Lower leg skin (tissue), 4 donors: Measurements from ENCODE around the gene LRRC26. TPM values are rescaled to one million over a fixed set of nuclear protein-coding genes. Genes with fewer than 3 reads are reported as not detected.

Source experiments
- DNase-seq, 2 donors: peaks; one replicate each; pipeline ENCODE4 v3.0.0-alpha.2; 2019; ENCODE audit warnings: low spot score in 2 of 2
- H3K4me3 ChIP-seq: fragments of 200-600 bp; sonication (generic); 2 replicates; pipeline ENCODE4 v1.5.1; 2017; ENCODE audit warnings: mild to moderate bottlenecking, low read depth; ENCODE audit not compliant: poor library complexity, severe bottlenecking
- CTCF ChIP-seq, 3 donors: fragments of 450-650 bp; IDR thresholded peaks; one replicate each; pipeline ENCODE4 v1.5.1; 2016; ENCODE audit warnings: antibody characterized with exemption in 3 of 3, mild to moderate bottlenecking in 3 of 3, moderate library complexity in 2 of 3
- POLR2A ChIP-seq, 2 donors: fragments of 450-650 bp; IDR thresholded peaks; one replicate each; pipeline ENCODE4 v1.6.1; 2016 to 2017; ENCODE audit warnings: antibody characterized with exemption in 2 of 2, mild to moderate bottlenecking in 1 of 2, moderate library complexity in 1 of 2
- WGBS, 2 donors: methylation state at CpG; one replicate each; pipeline ENCODE4 v1.1.5; 2018; 5-methylcytosine and 5-hydroxymethylcytosine counted together
- intact Hi-C: fragments of 100-400 bp; cut with DNase I; formaldehyde crosslinking; loops from one replicate; pipeline ENCODE4 v1.15.0; 2023; ENCODE audit warnings: low total_unique reads
- total RNA-seq, 4 donors: library from RNA; depleted of rRNA; stranded (reverse); fragments of >200 nt; gene quantifications; one replicate each; pipeline ENCODE4 v1.1.0, GENCODE V29; 2016

LRRC26 gene
- total RNA-seq, 4 donors from 2014 or later: 4.1 to 29.0 (median 21.3) TPM

GRCh38 chr9:137168573-137168903 is 1.3 kb downstream of the LRRC26 start:
- no peak for DNase-seq
- no peak overlapping the region for H3K4me3 ChIP-seq
- no peak for TF ChIP-seq CTCF (IDR thresholded peaks at IDR 0.05)
- no peak for TF ChIP-seq POLR2A (IDR thresholded peaks at IDR 0.05)
- intact Hi-C loops: no loop called here
- 0 to 2% methylated on average over 13 to 22 of the region's 36 CpGs for WGBS, 2 donors

GRCh38 chr9:137167747-137168572 is 1.9 kb downstream of the LRRC26 start:
- H3K4me3 ChIP-seq: no peak overlapping the region
- TF ChIP-seq CTCF (IDR thresholded peaks at IDR 0.05): no peak
- WGBS, 2 donors: 7 to 19% methylated on average over 27 to 39 of the region's 57 CpGs
- intact Hi-C loops: no loop called here
- DNase-seq: no peak

GRCh38 chr9:137167277-137167746 is 2.5 kb downstream of the LRRC26 start:
- TF ChIP-seq POLR2A (IDR thresholded peaks at IDR 0.05) (no peak), CTCF (IDR thresholded peaks at IDR 0.05) (no peak)
- no peak overlapping the region for H3K4me3 ChIP-seq
- intact Hi-C loops: no loop called here
- 26 to 41% methylated on average over 22 to 31 of the region's 44 CpGs for WGBS, 2 donors
- DNase-seq: no peak

- DNase-seq: no peak
- TF ChIP-seq CTCF (IDR thresholded peaks at IDR 0.05): no peak
- TF ChIP-seq POLR2A (IDR thresholded peaks at IDR 0.05): no peak
- H3K4me3 ChIP-seq: no peak overlapping the region
- WGBS, 2 donors: 61 to 74% methylated on average over 11 to 13 of the region's 22 CpGs
- intact Hi-C loops: no loop called here
Observed at GRCh38 chr9:137166380-137167229, 3.2 kb downstream of the LRRC26 start.

GRCh38 chr9:137165250-137165836 is 4.5 kb downstream of the LRRC26 start:
- DNase-seq: no peak
- TF ChIP-seq POLR2A (IDR thresholded peaks at IDR 0.05) (no peak), CTCF (IDR thresholded peaks at IDR 0.05) (no peak)
- WGBS, 2 donors: 78 to 82% methylated on average over 32 of the region's 32 CpGs
- intact Hi-C loops: no loop called here
- H3K4me3 ChIP-seq: no peak overlapping the region
